GM12874 (cell line): ENCODE data around the gene OXER1.

ENCODE experiments used
- TF ChIP-seq, protein P1 (sequence below): IDR thresholded peaks from 2 replicates; pipeline ENCODE4 v1.5.1; 2011; ENCODE audit warnings: low read depth, mild to moderate bottlenecking, control low read depth, low read length, moderate library complexity; ENCODE audit not compliant: insufficient read depth

Gene OXER1

DNA sequence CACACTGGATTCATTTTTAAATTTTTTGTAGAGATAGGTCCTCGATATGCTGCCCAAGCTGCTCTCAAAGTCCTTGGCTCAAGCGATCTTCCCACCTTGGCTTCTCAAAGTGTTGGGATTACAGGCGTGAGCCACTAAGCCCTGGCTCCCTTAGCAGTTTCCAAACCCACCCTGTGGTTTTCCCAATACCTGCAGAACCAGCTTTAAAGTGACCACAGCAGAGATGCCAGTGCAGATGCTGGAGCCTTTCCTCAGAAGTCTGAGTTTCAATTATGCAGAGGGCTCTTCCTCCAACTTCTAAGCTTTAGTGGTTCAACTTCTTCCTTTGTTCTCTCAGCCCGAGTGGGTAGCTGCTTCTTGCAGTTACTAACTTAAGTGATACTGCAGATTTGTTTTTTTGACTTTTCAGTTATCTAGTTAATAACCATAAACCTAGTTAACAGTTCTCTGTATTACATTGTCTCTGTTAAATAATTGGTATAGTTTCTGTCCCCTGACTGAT, 36.6 kb upstream of the OXER1 start:
- TF ChIP-seq, protein P1, sequence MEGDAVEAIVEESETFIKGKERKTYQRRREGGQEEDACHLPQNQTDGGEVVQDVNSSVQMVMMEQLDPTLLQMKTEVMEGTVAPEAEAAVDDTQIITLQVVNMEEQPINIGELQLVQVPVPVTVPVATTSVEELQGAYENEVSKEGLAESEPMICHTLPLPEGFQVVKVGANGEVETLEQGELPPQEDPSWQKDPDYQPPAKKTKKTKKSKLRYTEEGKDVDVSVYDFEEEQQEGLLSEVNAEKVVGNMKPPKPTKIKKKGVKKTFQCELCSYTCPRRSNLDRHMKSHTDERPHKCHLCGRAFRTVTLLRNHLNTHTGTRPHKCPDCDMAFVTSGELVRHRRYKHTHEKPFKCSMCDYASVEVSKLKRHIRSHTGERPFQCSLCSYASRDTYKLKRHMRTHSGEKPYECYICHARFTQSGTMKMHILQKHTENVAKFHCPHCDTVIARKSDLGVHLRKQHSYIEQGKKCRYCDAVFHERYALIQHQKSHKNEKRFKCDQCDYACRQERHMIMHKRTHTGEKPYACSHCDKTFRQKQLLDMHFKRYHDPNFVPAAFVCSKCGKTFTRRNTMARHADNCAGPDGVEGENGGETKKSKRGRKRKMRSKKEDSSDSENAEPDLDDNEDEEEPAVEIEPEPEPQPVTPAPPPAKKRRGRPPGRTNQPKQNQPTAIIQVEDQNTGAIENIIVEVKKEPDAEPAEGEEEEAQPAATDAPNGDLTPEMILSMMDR: no peak

DNA sequence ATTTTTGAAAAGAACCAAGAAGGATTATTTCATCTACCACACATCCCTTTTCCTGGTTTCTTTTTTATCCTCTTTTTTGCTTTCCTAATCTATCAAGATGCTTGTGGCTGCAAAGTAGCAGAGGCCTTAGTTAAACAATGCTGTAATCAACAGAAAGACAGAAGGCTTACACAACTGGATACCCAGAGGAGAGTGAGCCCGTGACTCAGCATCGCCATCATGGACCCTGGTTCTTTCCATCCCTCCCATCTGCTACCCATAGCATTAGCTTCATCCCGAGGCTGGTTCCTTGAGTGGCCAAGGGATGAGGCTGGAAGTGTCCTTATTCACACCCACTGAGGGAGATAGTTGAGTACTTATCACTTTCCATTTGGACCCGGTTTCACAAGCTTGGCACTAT, 35.9 kb upstream of the OXER1 start:
- TF ChIP-seq, protein P1: no peak

DNA sequence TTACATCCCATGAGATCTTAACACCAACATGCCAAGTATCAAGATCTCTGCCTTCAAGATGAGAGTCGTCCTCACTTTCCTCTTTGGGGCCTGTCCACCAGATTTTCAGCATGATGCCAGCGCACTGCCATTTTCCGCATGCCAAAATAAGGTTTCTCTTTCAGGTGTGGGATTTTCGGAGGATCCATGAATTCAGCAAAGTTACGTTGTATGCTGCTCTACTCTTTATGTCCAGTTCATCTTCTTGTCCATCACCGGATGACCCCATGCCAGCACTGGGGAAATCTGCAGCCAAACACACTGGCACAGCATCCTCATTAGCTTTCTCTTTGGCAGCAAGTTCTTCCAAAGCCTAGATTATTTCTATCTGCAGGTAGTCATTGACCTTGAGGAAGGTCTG, 33.3 kb upstream of the OXER1 start:
- TF ChIP-seq, protein P1: no peak

DNA sequence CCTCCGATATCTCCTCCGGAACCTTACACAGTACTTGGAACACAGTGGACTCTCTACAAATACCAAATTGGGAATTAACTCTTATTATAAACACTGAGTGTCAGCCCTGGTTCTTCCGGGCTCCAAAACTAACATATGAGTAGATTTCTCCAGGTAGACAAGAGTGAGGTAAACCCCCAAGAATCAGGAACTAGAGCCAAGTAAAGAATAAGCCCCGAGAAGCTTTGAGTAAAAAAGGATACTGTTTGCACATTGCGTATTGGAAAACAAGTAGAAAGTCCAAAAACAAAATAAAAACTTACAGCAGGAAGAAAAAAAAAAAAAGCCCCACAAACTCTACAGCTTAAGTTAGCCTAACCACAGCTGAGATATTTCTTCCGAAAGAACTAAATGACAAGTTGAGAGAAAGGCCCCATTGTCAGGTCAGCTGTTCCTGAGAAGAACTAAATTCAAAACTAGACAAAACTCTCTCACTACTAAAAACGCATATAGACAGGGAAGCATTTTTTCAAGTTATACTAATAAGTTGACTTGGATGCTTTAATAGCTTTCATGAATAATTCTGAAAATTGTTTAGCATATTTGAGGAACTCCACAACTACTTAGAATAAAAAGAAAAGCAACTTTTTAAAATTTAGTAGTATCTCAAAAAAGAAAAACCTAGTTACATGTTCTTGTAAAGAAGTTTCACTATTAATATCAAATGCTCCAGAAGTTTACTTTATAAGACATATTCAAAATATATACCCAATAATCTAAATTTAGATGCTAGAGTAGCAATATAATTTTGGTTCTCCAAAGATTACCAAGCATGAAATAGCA, 32.7 kb upstream of the OXER1 start:
- TF ChIP-seq, protein P1: no peak

DNA sequence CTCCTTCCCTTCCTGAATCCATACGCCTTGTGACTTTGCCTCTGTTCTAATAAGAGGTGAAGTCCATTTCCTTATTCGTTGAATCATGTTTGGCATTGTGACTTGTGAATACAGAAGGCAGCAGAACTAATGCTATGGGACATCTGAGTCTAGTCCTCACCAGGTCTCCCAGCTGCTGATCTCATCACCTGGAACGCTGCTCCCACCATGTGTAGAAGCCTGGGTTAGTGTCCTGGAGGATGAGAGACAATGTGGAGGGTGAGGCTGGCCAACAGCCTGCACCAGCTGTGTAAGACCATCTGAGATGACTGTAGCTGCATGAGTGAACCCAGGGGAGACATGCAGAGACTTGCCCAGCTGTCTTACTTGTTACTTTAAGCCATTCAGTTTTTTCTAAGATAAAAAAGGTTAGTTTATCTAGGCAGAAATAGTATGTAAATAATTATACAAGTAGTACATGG, 31.9 kb upstream of the OXER1 start:
- TF ChIP-seq, protein P1: no peak

DNA sequence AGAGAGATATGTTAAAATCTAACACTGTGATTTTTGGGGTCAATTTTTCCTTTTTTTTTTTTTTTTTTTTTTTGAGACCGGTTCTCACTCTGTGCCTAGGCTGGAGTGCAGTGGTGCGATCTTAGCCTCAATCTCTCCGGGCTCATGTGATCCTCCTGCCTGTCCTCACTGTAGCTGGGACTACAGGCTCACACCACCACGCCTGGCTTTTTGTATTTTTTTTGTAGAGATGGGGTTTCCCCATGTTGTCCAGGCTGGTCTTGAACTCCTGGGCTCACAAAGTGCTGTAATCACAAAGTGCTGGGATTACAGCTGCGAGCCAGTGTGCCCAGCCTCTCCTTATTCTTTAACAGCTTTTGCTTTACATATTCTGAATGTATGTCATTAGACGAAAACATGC, 31.3 kb upstream of the OXER1 start:
- TF ChIP-seq, protein P1: no peak

DNA sequence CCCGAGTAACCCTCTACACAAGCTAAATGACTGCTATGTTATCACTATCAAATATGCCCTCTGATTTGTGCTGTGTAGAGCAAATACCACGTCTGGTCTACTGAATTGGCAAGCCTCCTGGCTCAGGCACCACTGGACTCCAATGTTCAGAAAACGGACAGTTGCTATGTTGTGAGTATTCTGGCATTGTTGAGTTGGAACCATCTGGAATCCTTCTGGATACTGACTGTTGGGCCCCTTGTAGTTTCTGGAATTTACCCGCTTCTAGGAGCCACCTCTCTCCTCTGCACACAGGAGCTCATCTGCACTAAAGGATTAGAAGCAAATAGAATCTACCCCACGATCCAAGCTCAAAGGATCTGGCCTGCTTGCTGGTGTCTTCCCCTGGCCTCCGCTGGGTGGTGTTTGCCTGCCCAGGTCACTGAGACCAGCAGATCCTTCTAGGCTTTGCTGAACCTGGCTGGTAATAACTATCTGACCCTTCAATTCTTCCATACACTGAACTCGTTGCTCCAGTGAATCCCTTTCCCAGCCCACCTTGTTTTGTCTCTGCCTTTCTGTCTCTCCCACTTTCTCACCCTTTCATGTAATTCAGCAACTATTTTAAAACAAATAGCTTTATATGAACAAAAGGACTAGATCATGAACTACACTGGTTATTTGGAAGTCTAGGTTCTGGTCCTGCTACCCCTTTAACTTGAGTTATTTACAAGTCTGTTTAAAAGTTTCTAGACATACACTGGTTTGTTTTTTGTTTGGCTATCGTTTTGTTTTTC, 30.5 kb upstream of the OXER1 start:
- TF ChIP-seq, protein P1: peak; percentile 75
